OCI-M1 (cell line): ENCODE data around the gene FOSL1.
"Not testable (repeated sequence)": the region's sequence is repeated elsewhere in the genome, so short reads cannot be mapped to it uniquely, and the experiment has no call there.

Experiments
- DNase-seq: peaks from one replicate; lab custom pipeline; 2025; lab: John Stamatoyannopoulos, UW

FOSL1 gene

GRCh38 chr11:65896034-65896999 is 3.9 kb downstream of the FOSL1 start:
- no peak for DNase-seq

- no peak for DNase-seq
Observed at GRCh38 chr11:65895482-65895981, 4.7 kb downstream of the FOSL1 start.

GRCh38 chr11:65894034-65894591 is 6.1 kb downstream of the FOSL1 start:
- DNase-seq = no peak

GRCh38 chr11:65892661-65893317 is 7.4 kb downstream of the FOSL1 start:
- DNase-seq = no peak

- not testable (repeated sequence) for DNase-seq
Observed at GRCh38 chr11:65892137-65892540, 8.0 kb downstream of the FOSL1 start.

GRCh38 chr11:65891219-65892136 is 8.7 kb downstream of the FOSL1 start:
- DNase-seq = peak; percentile 70

GRCh38 chr11:65890324-65891218 is 9.6 kb downstream of the FOSL1 start, which contains the start of gene CCDC85B:
Gene CCDC85B, plus strand, starts transcription at chr11:65890673. Its CDS starts 111 bp downstream, at chr11:65890784.
- DNase-seq = peak; percentile 97

- peak; percentile 98 for DNase-seq
Observed at GRCh38 chr11:65888163-65888814, 11.9 kb downstream of the FOSL1 start, which contains the start of gene FIBP. Gene FIBP, minus strand, starts transcription at chr11:65888471. Its CDS starts 53 bp downstream, at chr11:65888418.

GRCh38 chr11:65887723-65888162 is 12.4 kb downstream of the FOSL1 start:
- no peak for DNase-seq

- DNase-seq = no peak
Observed at GRCh38 chr11:65886826-65887722, 13.1 kb downstream of the FOSL1 start.

- no peak for DNase-seq
Observed at GRCh38 chr11:65885808-65886536, 14.2 kb downstream of the FOSL1 start.

GRCh38 chr11:65885231-65885630 is 15.0 kb downstream of the FOSL1 start:
- DNase-seq = no peak

- peak; percentile 82 for DNase-seq
Observed at GRCh38 chr11:65884716-65885092, 15.5 kb downstream of the FOSL1 start.

GRCh38 chr11:65883786-65884715 is 16.1 kb downstream of the FOSL1 start:
- DNase-seq = no peak

- no peak for DNase-seq
Observed at GRCh38 chr11:65883058-65883761, 17.0 kb downstream of the FOSL1 start.
